OCI-LY7 (cell line): ENCODE data around the gene POLA1.

ENCODE experiments used
- EZH2phosphoT487 ChIP-seq: fragments of 200-600 bp; sonication (generic); IDR thresholded peaks from 2 replicates; pipeline ENCODE4 v1.6.1; 2018; ENCODE audit warnings: low read depth, borderline replicate concordance, mild to moderate bottlenecking, mixed run types, antibody characterized with exemption, low read length, moderate library complexity, mixed read lengths
- TF ChIP-seq, protein P1 (sequence below): fragments of 200-600 bp; sonication (generic); conservative IDR thresholded peaks from 2 replicates; pipeline ENCODE4 v1.5.1; 2014; ENCODE audit warnings: mild to moderate bottlenecking, antibody characterized with exemption, low read length, moderate library complexity, mixed read lengths

DNA sequence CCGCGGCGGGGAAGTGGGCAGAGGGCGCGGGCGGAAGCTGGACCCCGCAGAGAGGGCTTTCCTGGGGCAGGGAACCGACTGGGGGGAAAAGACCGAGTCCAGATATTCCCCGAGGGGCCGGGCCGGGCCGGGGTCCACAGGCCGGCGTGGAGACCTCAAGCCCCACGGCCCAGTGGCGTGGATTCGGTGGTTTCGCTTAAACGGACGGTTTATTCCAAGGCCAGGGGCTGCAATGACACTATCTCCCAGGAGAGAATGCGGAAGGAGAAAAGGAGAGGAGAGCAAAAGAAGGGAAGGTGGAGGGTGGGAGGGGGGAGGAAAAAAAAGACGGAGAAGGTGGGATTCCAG, 311.3 kb downstream of the POLA1 start:
- TF ChIP-seq, protein P1, sequence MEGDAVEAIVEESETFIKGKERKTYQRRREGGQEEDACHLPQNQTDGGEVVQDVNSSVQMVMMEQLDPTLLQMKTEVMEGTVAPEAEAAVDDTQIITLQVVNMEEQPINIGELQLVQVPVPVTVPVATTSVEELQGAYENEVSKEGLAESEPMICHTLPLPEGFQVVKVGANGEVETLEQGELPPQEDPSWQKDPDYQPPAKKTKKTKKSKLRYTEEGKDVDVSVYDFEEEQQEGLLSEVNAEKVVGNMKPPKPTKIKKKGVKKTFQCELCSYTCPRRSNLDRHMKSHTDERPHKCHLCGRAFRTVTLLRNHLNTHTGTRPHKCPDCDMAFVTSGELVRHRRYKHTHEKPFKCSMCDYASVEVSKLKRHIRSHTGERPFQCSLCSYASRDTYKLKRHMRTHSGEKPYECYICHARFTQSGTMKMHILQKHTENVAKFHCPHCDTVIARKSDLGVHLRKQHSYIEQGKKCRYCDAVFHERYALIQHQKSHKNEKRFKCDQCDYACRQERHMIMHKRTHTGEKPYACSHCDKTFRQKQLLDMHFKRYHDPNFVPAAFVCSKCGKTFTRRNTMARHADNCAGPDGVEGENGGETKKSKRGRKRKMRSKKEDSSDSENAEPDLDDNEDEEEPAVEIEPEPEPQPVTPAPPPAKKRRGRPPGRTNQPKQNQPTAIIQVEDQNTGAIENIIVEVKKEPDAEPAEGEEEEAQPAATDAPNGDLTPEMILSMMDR, result no peak
- TF ChIP-seq EZH2phosphoT487, result no peak
